GM19240 (cell line): ENCODE results near the gene MBD5.

Experiments
- DNase-seq: peaks from one replicate; pipeline ENCODE4 v3.0.0; 2011; ENCODE audit warnings: low spot score; ENCODE audit not compliant: insufficient read length

MBD5 gene

DNA sequence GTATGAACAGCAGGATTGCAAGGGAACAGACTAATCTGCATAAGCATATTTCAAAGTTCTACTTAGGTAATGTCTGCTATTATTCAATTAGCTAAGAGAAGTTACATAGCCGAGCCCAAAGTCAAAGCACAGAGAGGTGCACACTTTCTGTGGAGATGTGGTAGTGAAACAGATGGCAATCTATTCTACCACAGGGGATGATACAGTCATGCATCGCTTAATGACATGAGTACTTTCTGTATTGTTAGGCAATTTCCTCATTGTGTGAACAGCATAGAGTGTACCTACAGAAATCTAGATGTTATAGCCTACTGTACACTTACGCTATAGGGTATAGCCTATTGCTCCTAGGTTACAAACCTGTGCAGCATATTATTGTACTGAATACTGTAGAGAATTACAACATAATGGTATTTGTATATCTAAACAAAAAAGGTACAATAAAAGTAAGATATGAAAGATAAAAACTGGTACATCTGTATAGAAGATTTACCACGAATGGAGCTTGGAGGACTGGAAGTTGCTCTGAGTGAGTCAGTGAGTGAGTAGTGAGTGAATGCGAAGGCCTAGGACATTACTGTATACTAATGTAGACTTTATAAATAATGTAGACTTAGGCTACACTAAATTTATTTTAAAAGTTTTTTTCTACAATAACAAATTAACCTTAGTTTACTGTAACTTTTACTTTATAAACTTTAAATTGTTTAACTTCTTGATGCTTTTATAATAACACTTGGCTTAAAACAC, 197.6 kb downstream of the MBD5 start:
- no peak for DNase-seq

GRCh38 chr2:148221166-148221565, 200.3 kb downstream of the MBD5 start:
- DNase-seq, result no peak

DNA sequence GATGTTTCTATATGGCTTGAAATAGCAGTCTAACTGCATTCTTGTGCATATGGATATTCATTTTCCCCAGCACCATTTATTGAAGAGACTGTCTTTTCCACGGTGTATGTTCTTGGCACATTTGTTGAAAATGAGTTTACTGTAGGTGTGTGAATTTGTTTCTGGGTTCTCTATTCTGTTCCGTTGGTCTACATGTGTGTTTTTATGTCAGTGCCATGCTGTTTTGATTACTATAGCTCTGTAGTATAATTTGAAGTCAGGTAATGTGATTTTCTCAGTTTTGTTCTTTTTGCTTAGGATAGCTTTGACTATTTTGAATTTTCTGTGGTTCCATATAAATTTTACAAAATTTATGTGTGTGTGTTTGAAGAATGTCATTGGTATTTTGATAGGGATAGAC, 201.0 kb downstream of the MBD5 start:
- DNase-seq, result no peak

- no peak for DNase-seq
Observed at GRCh38 chr2:148231858-148232257, 211.0 kb downstream of the MBD5 start.

- no peak for DNase-seq
Observed at GRCh38 chr2:148234143-148234542, 213.3 kb downstream of the MBD5 start.

GRCh38 chr2:148237911-148238310, 217.0 kb downstream of the MBD5 start:
- DNase-seq, result no peak

DNA sequence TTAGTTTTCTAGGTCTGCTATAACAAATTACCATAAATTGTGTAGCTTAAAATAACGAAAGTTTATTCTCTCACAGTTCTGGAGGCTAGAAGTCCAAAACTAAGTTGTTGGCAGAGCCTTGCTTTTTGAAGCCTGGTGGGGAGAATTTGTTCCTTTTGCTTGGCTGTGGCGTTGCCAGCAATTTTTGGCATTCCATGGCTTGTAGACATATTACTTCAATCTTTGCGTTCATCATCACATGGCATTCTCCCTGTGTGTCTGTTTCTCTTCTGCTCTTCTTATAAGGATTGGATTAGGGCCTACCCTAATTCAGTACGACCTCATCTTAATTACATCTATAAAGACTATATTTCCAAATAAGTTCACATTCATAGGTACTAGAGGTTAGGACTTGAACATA, 217.7 kb downstream of the MBD5 start:
- no peak for DNase-seq

DNA sequence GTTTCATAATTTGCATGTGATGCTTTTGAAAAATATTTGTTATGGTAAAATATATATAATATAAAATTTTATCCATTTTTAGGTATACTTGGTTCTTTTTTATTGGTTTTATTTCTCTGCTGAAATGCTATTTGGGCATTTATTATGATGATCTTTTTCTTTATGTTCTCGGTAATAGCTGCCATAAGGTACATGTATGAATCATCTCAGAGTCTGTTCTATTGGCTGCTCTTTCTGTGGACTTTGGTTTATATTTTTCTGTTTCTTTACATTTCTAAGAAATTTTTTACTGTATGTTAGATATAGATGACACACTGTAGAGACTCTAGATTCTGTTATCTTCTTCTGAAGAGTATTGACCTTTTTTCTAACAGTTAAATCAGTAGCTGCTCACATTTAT, 219.9 kb downstream of the MBD5 start:
- no peak for DNase-seq

- no peak for DNase-seq
Observed at GRCh38 chr2:148244593-148245292, 223.9 kb downstream of the MBD5 start.

GRCh38 chr2:148251993-148252392, 231.1 kb downstream of the MBD5 start:
- no peak for DNase-seq

DNA sequence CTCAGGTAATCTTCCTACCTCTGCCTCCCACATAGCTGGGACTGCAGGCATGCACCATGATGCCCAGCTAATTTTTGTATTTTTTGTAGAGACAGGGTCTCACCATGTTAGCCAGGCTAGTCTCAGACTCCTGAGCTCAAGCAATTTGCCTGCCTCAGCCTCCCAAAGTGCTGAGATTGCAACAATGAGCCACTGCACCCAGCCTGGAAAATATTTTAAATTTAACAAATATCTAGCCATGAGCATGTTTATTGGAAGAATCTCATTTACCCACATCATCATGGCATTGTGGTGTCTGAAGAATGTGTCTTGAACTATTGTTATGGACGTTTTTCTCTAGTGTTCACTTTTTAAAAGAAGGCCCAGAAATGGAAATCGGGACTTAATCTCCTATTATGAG, 231.8 kb downstream of the MBD5 start:
- no peak for DNase-seq

GRCh38 chr2:148253685-148254084, 232.8 kb downstream of the MBD5 start:
- DNase-seq, result no peak

GRCh38 chr2:148255929-148256328, 235.0 kb downstream of the MBD5 start:
- DNase-seq, result no peak

GRCh38 chr2:148257276-148257675, 236.4 kb downstream of the MBD5 start:
- DNase-seq, result no peak

- DNase-seq, result no peak
Observed at GRCh38 chr2:148258124-148258523, 237.2 kb downstream of the MBD5 start.

- no peak for DNase-seq
Observed at GRCh38 chr2:148259674-148260073, 238.8 kb downstream of the MBD5 start.

DNA sequence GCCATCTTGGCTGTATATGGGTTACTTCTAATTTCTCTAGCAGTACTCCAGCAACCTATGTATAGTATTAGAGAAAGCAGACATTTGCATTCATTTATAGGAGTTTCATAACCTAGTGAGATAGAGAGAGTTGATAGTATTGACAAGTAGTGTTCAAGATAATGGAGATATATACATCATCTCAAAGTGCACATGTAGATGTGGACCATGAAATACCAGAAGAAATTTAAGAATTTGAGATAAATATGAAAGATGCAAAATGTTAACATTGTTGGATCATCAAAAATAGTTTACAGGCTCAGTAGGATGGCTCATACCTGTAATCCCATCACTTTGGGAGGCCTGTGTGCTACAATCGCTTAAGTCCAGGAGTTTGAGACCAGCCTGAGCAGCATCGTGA, 243.0 kb downstream of the MBD5 start:
- DNase-seq, result no peak

DNA sequence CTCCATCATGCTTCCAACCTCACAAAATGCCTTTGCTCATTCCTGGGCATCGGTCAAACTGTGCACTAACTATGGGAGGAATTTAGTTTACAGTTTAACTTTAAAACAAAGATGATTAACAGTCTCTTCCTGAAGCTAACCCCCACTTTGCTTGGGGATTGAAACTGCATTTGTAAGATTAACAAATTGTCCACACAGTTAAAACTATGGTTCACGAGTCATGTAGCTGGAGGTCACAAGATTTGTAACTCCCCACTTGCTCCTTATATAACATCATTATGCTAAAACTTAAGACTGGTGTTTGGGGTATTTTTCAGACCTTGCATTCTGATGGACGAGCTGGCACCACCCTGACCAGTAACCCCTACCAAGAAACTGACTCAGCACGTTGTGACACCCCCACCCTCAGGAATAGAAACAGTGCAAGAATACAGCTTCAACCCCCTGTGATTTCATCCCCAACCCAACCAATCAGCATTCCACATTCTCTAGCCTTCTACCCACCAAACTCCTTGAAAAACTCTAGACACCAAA, 252.3 kb downstream of the MBD5 start:
- no peak for DNase-seq

- DNase-seq, result no peak
Observed at GRCh38 chr2:148279216-148279615, 258.3 kb downstream of the MBD5 start.

GRCh38 chr2:148282201-148282600, 261.3 kb downstream of the MBD5 start:
- DNase-seq, result no peak

GRCh38 chr2:148292431-148292830, 271.5 kb downstream of the MBD5 start:
- DNase-seq, result no peak

DNA sequence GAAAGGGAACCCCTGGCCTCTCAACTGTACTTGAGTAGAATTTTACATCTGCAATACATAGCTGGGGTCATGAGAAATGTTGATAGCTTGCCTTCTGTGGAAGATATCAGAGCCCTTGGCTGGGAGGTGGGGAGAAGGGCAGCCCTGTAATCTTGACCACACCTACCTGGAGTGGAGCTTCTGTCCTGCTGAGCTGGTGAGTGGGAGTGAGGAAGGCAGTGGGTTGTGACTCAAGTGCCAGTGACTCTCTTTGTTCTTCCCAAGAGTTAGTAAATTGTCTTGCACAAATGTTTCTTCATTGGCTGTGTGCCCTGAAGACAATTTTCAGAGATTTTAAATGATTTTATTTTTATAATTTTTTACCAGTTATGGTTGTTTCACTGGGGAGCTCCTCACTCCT, 277.3 kb downstream of the MBD5 start:
- DNase-seq, result no peak

DNA sequence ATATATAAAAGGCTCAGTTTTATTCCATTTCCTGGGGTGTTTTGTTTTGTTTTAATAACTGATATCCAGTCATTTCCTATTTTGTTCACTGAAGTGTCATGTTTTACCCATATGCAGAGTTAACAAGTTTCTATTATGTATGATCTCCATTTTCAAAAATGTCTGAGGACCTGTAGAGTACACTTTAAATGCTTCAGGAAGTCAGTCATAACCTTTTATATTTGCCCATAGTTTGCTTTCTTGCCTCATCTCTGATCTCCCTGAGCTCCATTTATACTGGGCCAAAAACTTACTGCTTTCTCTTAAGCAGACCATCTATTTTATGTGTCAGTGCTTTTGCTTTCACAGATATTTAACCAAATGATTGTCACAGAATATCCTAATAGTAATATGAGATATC, 278.7 kb downstream of the MBD5 start:
- DNase-seq, result no peak
